Measurements from ENCODE around the gene EPB41L3.

The EPB41L3 gene

GRCh38 chr18:5449858-5450509 lies 93.8 kb downstream of the EPB41L3 start:
- DNase-seq, result no peak

GRCh38 chr18:5447442-5447841 lies 96.4 kb downstream of the EPB41L3 start:
- peak; percentile 79 for DNase-seq

GRCh38 chr18:5444847-5445246 lies 99.0 kb downstream of the EPB41L3 start:
- DNase-seq, result peak; percentile 46

GRCh38 chr18:5444269-5444668 lies 99.5 kb downstream of the EPB41L3 start:
- peak; percentile 45 for DNase-seq

- peak; percentile 88 for DNase-seq
Measured at GRCh38 chr18:5439986-5440696, 103.7 kb downstream of the EPB41L3 start.

- DNase-seq, result no peak
Measured at GRCh38 chr18:5434425-5434824, 109.4 kb downstream of the EPB41L3 start.

- DNase-seq, result no peak
Measured at GRCh38 chr18:5431836-5432575, 111.8 kb downstream of the EPB41L3 start.

GRCh38 chr18:5430131-5430530 lies 113.7 kb downstream of the EPB41L3 start:
- DNase-seq, result no peak

GRCh38 chr18:5429681-5430080 lies 114.1 kb downstream of the EPB41L3 start:
- no peak for DNase-seq

- DNase-seq, result no peak
Measured at GRCh38 chr18:5425721-5426120, 118.1 kb downstream of the EPB41L3 start.

- peak; percentile 63 for DNase-seq
Measured at GRCh38 chr18:5424903-5425664, 118.7 kb downstream of the EPB41L3 start.

- DNase-seq, result no peak
Measured at GRCh38 chr18:5422626-5423025, 121.2 kb downstream of the EPB41L3 start.

- DNase-seq, result no peak
Measured at GRCh38 chr18:5421981-5422380, 121.8 kb downstream of the EPB41L3 start.

GRCh38 chr18:5420906-5421305 lies 122.9 kb downstream of the EPB41L3 start:
- peak; percentile 13 for DNase-seq

GRCh38 chr18:5419601-5420000 lies 124.2 kb downstream of the EPB41L3 start:
- no peak for DNase-seq

- DNase-seq, result peak; percentile 62
Measured at GRCh38 chr18:5419030-5419429, 124.8 kb downstream of the EPB41L3 start.

- peak; percentile 70 for DNase-seq
Measured at GRCh38 chr18:5417342-5417741, 126.5 kb downstream of the EPB41L3 start.

- no peak for DNase-seq
Measured at GRCh38 chr18:5416112-5416511, 127.7 kb downstream of the EPB41L3 start.

GRCh38 chr18:5415665-5416064 lies 128.1 kb downstream of the EPB41L3 start:
- no peak for DNase-seq

- no peak for DNase-seq
Measured at GRCh38 chr18:5415031-5415430, 128.8 kb downstream of the EPB41L3 start.

GRCh38 chr18:5414546-5414945 lies 129.3 kb downstream of the EPB41L3 start:
- no peak for DNase-seq

GRCh38 chr18:5413447-5413846 lies 130.3 kb downstream of the EPB41L3 start:
- DNase-seq, result no peak

- DNase-seq, result no peak
Measured at GRCh38 chr18:5410582-5410981, 133.2 kb downstream of the EPB41L3 start.

Data from inflammatory macrophage treated with lipopolysaccharide for 4 hours (primary cell).